Glutamatergic neuron (in vitro differentiated cells): ENCODE measurements around the gene TMEM266. TPM values are rescaled to one million over a fixed set of nuclear protein-coding genes. Genes with fewer than 3 reads are reported as not detected.
A peak's percentile ranks its signal among the peaks of the same experiment; 100 is the strongest.

ENCODE experiments used
- DNase-seq: peaks from one replicate; pipeline ENCODE4 v3.0.0; 2022
- H3K27ac Mint-ChIP-seq: one replicate; pipeline ENCODE4 v1.8.0; 2020; ENCODE audit warnings: mild to moderate bottlenecking, mixed read lengths, inconsistent platforms; ENCODE audit not compliant: unreplicated experiment
- H3K27me3 Mint-ChIP-seq: one replicate; pipeline ENCODE4 v1.8.0; 2020; ENCODE audit warnings: mild to moderate bottlenecking, moderate library complexity, mixed read lengths, inconsistent platforms; ENCODE audit not compliant: unreplicated experiment
- H3K36me3 Mint-ChIP-seq: one replicate; pipeline ENCODE4 v1.8.0; 2020; ENCODE audit warnings: mild to moderate bottlenecking, mixed read lengths, inconsistent platforms; ENCODE audit not compliant: unreplicated experiment
- H3K4me1 Mint-ChIP-seq: one replicate; pipeline ENCODE4 v1.8.0; 2020; ENCODE audit warnings: mild to moderate bottlenecking, low read depth, mixed read lengths, inconsistent platforms; ENCODE audit not compliant: unreplicated experiment
- H3K4me3 Mint-ChIP-seq: one replicate; pipeline ENCODE4 v1.8.0; 2020; ENCODE audit warnings: mild to moderate bottlenecking, mixed read lengths, inconsistent platforms; ENCODE audit not compliant: unreplicated experiment
- H3K9me3 Mint-ChIP-seq: one replicate; pipeline ENCODE4 v1.8.0; 2020; ENCODE audit warnings: mild to moderate bottlenecking, moderate library complexity, mixed read lengths, inconsistent platforms; ENCODE audit not compliant: unreplicated experiment
- total RNA-seq: library from RNA; stranded (reverse); fragmentation: NEBNext Ultra II Directional; extraction: Animal tissue kit (Norgen Biotek cat#: 25700); gene quantifications from one replicate; pipeline ENCODE4 v1.2.1, GENCODE V29; 2021; ENCODE audit not compliant: unreplicated experiment
- TF ChIP-seq, protein P1 (sequence below): fragments of 200-600 bp; sonication (generic); IDR thresholded peaks from one replicate; pipeline ENCODE4 v1.5.0; 2021; ENCODE audit not compliant: partially characterized antibody, unreplicated experiment

The TMEM266 gene
- total RNA-seq, 1 donor from 2014 or later: 1.3 TPM

DNA sequence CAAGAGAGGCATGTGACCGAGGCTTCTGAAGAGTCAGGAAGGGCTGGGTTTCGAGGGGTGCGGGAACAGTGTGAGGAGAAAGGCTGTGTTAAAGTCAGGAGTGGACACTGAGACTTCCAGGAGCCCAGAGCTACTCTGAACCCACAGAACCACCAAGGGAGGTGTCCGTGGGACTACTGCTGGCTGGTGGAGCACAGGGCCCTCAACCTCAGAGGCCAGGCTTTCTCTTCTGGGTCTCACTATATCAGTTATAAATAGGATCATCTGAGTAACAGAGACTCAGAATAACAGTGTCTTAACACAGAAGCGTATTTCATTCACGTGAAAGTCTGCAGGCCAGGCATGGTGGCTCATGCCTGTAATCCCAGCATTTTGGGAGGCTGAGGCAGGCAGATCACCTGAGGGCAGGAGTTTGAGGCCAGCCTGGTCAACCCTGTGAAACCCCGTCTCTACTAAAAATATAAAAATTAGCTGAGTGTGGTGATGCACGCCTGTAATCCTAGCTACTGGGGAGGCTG, 113.6 kb downstream of the TMEM266 start:
- TF ChIP-seq, protein P1, sequence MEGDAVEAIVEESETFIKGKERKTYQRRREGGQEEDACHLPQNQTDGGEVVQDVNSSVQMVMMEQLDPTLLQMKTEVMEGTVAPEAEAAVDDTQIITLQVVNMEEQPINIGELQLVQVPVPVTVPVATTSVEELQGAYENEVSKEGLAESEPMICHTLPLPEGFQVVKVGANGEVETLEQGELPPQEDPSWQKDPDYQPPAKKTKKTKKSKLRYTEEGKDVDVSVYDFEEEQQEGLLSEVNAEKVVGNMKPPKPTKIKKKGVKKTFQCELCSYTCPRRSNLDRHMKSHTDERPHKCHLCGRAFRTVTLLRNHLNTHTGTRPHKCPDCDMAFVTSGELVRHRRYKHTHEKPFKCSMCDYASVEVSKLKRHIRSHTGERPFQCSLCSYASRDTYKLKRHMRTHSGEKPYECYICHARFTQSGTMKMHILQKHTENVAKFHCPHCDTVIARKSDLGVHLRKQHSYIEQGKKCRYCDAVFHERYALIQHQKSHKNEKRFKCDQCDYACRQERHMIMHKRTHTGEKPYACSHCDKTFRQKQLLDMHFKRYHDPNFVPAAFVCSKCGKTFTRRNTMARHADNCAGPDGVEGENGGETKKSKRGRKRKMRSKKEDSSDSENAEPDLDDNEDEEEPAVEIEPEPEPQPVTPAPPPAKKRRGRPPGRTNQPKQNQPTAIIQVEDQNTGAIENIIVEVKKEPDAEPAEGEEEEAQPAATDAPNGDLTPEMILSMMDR: no peak
- peaks cover 19% of the 10 kb centered on the region for H3K9me3 Mint-ChIP-seq
- no peak for DNase-seq
- H3K4me3 Mint-ChIP-seq: peak overlapping the region; percentile 58
- peaks cover 38% of the 10 kb centered on the region for H3K4me1 Mint-ChIP-seq
- H3K27ac Mint-ChIP-seq: peak overlapping the region; percentile 92
- H3K36me3 Mint-ChIP-seq: no peaks in the 10 kb centered on the region
- peaks cover 16% of the 10 kb centered on the region for H3K27me3 Mint-ChIP-seq

DNA sequence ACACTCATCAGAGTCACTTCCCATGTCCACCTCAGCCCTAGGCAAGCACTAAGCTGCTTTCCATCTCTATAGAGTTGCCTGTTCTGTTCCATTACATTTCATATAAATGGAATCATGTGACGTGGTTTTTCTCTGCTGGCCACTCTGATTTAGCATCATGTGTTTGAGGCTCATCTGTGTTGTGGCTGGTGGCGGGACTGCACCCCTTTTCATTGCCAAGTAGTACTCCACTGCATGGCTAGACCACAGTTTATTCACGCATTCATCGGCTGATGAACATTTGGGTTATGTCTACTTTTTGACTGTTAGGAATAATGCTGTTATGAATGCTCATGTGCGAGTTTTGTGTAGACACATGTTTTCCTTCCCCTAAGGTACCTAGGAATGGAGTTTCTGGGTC, 114.9 kb downstream of the TMEM266 start:
- Mint-ChIP-seq H3K9me3 (peaks cover 18% of the 10 kb centered on the region), H3K4me3 (no peak overlapping the region), H3K27ac (no peak overlapping the region), H3K4me1 (peaks cover 27% of the 10 kb centered on the region), H3K27me3 (peaks cover 19% of the 10 kb centered on the region), H3K36me3 (no peaks in the 10 kb centered on the region)
- TF ChIP-seq, protein P1: no peak
- DNase-seq: no peak

DNA sequence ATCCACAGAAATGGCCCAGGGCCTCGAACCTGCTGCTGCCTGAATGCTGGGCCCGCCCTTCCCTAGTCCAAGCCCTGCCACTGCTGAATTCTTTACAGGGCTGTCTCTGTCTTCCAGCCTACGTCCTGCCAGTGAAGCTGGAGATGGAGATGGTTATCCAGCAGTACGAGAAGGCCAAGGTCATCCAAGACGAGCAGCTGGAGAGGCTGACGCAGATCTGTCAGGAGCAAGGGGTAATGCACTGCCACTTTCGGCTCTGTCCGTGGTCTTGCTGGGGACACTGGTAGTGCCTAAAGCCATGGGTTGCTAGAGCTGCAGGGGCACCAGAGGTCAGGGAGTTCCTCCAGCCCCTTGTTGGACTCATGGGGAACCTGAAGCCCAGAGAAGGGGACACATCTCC, 115.7 kb downstream of the TMEM266 start:
- H3K4me1 Mint-ChIP-seq: peaks cover 27% of the 10 kb centered on the region
- peaks cover 19% of the 10 kb centered on the region for H3K27me3 Mint-ChIP-seq
- no peaks in the 10 kb centered on the region for H3K36me3 Mint-ChIP-seq
- peaks cover 18% of the 10 kb centered on the region for H3K9me3 Mint-ChIP-seq
- H3K27ac Mint-ChIP-seq: no peak overlapping the region
- H3K4me3 Mint-ChIP-seq: no peak overlapping the region
- DNase-seq: no peak
- TF ChIP-seq, protein P1: no peak

GRCh38 chr15:76176059-76176458, 116.3 kb downstream of the TMEM266 start:
- no peak for DNase-seq
- Mint-ChIP-seq H3K27ac (no peak overlapping the region), H3K9me3 (peaks cover 18% of the 10 kb centered on the region), H3K36me3 (no peaks in the 10 kb centered on the region), H3K27me3 (peaks cover 22% of the 10 kb centered on the region), H3K4me3 (no peak overlapping the region), H3K4me1 (peaks cover 30% of the 10 kb centered on the region)
- TF ChIP-seq, protein P1: no peak

DNA sequence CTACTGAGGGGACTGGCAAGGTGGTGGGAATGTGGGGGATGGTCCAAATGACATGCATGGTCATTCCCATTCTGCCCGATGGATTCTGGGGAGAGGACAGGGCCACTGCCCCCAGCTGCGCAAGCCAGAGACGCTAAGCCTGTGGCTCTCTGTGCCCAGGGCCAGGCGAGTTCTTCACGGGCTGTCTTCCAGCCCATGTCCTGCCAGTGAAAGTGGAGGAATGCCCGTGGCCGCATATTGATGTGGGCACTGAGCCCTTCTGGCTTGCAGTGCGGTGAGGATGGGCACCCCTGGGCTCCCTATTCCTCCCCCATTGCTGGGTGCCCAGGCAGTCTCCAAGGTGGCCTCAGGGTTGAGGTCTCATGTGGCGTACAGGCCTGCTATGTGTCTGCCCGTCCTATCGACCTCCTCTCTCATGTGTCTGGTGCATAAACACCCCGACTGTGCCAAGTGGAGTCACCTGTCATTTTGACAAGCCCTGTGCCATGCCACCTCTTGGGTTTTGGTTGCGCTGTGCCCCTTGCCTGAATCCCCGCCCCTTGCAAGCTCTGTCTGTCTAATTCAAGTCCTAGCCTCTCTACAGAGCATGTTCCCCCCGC, 116.8 kb downstream of the TMEM266 start:
- H3K36me3 Mint-ChIP-seq: no peaks in the 10 kb centered on the region
- peaks cover 22% of the 10 kb centered on the region for H3K27me3 Mint-ChIP-seq
- peaks cover 18% of the 10 kb centered on the region for H3K9me3 Mint-ChIP-seq
- H3K4me1 Mint-ChIP-seq: peaks cover 34% of the 10 kb centered on the region
- no peak overlapping the region for H3K27ac Mint-ChIP-seq
- no peak for DNase-seq
- TF ChIP-seq, protein P1: no peak
- no peak overlapping the region for H3K4me3 Mint-ChIP-seq
